ENCODE measurements around the gene ZBTB46.

Gene ZBTB46

DNA sequence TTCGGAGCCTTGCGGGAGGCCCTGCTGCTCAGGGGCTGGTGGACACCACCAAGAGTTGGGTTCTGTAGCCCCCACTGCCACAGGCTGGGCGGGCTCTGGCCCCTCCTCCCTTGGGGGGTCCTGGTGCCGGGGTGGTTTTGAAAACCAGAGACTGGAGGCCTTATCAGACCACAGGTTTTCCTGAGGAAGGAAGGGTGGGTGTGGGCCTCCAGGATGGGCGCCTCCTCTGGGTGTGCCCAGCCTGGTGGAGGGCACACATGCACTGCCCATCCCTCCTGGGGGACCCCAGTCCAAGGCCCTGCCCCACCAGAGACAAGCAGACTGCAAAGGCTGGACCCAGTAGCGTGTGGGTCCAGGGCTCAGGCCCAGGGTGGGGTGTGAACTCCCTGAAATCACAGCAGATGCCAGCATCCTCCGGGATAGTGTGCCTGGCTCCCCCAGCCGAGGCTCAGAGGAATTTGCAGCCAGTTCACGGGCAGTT lies 13.5 kb upstream of the ZBTB46 start:
- H3K4me3 ChIP-seq = no peak overlapping the region
- no peak overlapping the region for H3K27ac ChIP-seq

DNA sequence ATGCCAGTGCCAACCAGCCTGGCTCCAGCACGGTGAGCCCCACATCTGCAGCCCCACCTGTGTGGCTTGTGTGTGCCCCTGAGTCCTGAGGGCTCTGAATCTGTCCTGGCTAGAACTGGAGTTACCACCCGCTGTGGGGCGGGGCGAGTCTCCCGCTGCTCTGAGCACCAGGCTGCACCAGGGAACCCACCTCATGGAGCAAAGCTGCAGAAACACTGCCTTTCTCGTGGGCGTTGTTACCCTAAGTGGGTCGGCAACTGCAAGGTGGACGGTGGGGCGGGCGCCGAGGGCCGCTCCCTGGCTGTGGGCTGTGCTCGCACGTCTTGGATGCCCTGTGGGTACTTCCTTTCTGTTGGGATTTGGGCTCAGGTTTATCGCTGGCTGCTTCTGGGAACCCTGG lies 12.7 kb upstream of the ZBTB46 start:
- no peak overlapping the region for H3K27ac ChIP-seq
- no peak overlapping the region for H3K4me3 ChIP-seq

DNA sequence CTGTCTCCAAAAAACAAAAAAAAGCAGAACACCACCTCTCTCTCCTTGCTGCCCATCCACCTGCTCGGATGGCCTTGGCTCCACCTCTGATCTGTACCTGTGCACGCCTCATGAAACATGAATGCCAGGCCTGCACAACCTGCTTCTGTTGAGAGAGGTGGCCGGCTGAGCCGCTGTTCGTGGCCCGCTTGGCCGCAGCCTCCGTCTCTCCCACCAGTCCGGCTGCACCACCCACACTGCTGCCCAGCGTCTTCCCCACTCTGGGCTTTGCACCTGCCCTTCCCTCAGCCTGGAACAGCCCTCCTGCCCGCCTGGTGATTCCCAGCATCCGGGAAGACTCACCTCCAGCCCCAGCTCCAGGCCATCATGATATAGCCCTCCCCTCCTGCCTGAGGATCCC lies 12.2 kb upstream of the ZBTB46 start:
- H3K27ac ChIP-seq = no peak overlapping the region
- H3K4me3 ChIP-seq = no peak overlapping the region

DNA sequence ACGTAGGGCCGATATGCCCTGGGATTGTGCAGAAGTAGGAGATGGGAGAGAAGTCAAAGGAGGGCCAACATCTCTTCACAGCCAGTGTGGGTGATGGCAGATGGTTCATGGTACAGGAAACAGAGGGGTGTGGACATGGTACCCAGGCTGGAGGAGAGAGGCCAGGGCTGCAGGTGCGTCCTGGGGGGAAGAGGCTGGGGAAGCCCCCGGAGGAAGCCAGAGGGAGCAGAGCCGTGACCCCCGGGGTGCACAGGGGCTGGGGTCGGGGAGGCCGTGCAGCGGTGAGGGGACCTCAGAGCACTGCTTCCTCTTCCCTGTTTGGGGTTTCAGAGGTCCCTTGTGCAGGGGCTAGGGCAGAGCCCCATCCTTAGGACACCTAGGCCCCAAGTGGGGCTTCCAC lies 11.2 kb upstream of the ZBTB46 start:
- H3K4me3 ChIP-seq = no peak overlapping the region
- no peak overlapping the region for H3K27ac ChIP-seq

GRCh38 chr20:63840405-63840828 lies 9.4 kb upstream of the ZBTB46 start:
- Histone ChIP-seq H3K4me3 (no peak overlapping the region), H3K27ac (no peak overlapping the region)

DNA sequence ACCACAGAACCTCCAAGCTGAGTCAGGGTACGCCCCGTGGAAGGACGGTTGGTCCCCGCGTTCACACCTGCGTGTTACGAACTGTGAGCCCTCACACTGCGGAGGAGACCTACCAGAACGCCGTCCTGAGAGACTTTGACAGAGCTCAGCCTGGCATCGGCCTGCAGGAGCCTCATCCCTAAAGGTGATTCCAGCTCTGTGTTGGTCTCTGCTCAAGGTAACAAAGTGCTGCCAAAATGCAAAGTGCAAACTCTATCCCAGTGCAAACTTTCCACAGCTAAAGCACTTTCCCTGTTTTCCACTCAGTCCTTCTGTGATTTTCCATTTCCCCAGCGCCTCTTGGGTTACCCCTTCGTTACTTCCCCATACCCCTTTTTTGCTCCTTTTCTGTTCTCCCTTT lies 8.6 kb upstream of the ZBTB46 start:
- Histone ChIP-seq H3K4me3 (no peak overlapping the region), H3K27ac (no peak overlapping the region)

DNA sequence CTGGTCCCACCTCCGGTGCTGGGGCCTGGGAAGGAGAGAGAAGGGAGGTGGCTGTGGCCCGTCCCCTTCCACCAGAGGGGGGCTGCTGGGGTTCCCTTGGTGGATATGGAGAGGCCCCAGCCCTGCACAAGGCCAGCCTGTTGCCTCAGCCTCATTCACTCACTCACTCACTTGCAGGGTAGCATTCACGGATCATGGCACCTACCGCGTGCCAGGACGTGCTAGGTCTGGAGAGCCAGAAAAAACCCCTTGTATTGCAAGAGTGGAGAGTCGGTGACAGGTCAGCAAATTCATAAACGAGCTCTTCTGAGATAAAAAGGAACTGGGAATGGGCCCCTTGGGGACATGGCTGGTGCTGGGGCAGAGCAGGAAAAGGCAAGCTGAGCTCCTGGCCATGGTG lies 6.4 kb upstream of the ZBTB46 start:
- Histone ChIP-seq H3K4me3 (no peak overlapping the region), H3K27ac (no peak overlapping the region)

DNA sequence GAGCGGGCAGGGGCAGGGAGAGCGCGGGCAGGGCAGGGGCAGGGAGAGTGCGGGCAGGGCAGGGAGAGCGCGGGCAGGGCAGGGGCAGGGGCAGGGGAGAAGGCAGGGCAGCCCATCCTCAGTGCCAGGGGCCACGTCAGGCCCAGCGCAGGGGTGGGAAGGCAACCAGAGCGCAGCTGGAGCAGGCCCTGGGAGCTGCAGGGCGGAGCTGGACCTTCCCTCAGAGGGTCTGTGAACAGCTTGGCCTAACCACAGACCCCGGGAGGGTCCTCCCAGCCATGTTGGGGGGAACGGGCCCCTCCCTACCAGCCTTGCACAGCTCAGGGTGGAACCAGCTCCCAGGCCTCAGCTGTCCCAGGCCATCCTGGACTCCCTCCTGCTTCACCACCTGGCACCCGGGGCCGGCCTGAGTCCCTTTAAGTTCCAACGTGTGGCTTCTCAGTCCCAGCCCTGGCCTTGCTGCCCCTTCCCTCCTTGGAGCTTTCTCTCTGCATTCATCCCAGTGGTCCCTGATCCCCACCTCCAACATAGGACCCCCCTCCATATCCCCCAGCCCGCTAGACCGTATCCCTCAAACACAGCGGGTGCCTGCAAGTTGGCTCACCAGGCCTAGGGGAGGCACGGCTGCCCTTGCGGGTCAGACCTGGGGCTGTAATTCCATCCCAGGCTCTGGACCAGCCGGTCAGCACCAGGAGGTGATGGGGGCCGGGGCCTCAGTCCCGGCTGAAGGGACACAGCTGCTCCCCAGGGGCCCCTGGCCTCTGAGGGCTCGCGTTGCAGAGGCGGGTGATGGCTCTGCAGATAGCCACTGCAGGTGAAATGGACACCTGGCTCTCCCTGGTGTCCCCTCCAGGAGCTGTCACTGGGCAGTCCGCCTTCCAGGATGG lies 5.6 kb upstream of the ZBTB46 start:
- Histone ChIP-seq H3K27ac (no peak overlapping the region), H3K4me3 (no peak overlapping the region)

DNA sequence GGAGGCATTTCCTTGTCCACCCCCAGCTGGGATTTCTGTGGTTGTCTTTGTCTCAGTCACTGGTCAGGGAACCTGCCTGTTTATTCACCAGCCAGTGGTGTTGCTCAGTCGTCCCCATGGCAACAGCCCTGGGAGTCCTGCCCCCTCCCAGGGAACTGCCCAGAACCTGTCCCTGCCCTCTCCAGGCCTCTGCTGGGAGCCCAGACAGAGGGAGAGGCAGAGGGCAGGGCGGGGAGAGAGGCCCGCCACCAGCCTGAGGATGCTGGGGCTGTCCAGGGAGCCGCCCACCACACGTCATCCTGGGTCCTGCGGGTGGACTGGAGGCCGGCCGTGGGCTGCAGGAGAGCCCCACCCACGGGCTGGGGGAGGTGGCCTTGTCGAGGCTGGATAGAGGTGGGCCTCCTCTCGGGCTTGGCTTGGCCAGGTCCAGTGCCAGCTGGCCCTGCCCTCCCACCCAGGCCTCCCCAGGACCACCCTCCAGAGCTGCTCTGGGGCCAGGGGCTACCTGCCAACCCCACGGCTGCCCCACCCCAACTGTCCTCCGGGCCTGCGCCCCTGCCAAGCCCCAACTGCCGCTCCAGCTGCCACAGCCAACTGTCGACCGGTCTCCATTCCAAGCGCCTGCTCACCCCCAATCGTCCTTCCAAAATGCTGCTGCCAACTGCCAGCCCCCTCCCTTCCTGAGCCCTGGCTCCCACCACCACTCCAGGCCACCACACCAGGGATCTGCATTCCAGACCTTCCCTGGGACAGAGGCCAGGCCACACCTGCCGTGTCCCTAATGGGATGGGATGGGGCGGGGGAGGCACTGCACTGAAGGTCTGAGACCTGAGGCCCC lies 4.2 kb upstream of the ZBTB46 start:
- no peak overlapping the region for H3K4me3 ChIP-seq

DNA sequence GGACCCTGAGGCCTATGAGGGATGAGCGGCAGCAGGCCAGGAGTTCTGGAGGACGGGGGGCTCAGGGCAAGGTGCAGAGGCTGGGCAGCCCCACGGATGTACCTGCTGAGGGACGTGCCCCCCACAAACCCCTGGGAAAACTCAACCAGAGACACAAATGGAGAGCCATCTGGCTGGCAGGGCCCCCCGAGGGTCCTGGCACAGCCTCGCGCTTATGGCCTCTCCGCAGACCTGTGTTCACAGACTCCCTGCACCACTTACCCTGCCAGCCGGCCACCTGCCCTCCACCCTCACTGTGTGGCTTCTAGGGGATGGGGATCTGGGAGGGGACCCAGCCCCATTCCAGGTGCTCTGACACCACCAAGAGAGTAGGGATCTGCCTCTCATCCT lies 3.4 kb upstream of the ZBTB46 start:
- Histone ChIP-seq H3K27ac (peak overlapping the region in 2 of 21 experiments; percentile 24 to 51), H3K4me3 (no peak overlapping the region)

More for the DNA sequence above, 4.2 kb upstream of the ZBTB46 start:
- peak overlapping the region in 5 of 21 experiments; percentile 28 to 69 (median 49) for H3K27ac ChIP-seq

DNA sequence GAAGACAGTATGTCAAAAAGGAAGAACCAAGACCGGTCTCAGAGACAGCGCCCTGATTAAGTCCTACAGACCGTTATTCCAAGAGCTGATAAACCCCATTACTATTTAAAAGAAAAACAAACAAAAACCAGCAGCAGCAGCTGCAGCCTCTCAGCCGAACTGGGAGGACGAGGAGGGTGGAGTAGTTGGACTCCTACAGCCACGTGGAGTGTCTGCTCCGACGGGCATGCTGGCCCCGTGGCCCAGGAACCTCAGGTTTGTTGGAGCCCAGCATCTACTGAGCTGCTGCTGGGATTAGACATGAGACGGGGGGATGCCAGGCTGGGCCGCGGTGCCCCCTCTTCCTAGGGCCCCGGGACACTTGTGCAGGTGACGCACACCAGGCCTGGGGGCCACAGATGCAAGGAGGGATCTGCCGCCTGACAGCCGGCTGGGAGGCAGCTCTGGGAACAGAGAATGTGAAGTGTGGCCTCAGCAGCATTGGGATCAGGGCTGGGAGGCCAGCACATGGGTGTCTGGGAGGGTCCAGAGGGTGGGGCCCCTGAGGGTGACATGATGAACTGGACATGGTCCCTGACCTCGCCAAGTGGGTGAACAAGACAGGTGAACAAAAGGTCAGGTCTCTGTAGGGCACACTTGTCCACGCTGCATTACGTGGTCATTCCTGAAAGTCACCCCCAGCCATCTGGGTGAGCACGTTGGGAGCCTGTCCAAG lies 2.9 kb upstream of the ZBTB46 start:
- H3K27ac ChIP-seq = peak overlapping the region in 2 of 21 experiments; percentile 24 to 51
- no peak overlapping the region for H3K4me3 ChIP-seq

DNA sequence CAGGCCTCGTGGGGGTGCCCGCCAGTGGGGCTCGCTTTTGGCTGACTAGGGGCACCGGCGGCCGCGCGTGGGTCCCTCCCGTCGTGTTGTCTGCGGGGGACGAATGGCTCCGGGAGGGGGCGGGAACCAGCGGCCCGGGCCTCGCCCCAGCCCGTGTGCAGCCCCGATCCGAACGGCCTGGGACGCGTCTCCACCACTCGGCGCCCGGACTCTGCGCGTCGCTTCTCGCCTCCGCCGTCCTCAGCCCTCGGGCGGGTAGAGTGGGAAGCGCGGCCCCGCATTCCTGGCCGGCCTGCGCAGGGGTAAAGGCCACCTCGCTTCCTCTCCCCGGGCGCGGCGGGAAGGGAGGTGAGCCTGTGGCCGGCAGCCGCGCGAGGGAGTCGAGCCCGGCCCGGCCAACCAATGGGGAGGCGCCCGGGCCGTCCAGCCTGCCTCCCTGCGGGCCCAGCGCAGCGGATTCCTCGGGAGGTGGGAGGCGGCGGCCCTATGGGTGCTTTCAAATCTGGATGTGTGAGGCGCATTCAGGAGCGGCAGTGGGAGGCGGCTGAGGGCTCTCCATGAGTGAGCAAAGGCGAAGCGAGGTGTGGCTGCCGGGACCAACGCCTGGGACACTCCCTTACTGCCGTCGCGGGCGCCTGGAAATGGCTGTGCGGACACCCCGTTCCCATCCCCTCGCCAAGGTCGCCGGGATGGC lies 1.1 kb upstream of the ZBTB46 start:
- Histone ChIP-seq H3K27ac (peak overlapping the region in 18 of 21 experiments; percentile 14 to 71 (median 52)), H3K4me3 (peak overlapping the region; percentile 35 to 53 (median 48))

DNA sequence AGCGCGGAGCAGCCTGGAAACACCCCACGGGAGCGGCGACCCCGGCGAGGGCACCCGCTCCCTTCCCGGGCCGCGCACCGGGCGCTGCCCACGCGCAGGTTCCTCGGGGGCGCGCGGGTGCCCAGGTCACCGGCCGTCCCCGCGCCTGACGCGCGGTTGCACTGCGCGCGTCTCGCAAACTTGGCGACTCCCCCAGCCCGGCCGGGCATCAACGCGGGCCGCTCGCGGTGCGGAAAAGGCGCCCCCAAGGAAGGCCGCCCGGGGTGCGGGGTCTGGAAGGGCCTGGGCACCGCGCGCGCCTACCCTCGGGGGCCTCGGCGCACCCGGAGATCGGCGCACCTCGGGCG lies 555 bp upstream of the ZBTB46 start:
- Histone ChIP-seq H3K4me3 (peak overlapping the region; percentile 35 to 53 (median 48)), H3K27ac (peak overlapping the region in 18 of 21 experiments; percentile 14 to 71 (median 52))

GRCh38 chr20:63829945-63830835 lies 874 bp downstream of the ZBTB46 start:
- Histone ChIP-seq H3K4me3 (peak overlapping the region; percentile 38 to 70 (median 57)), H3K27ac (peak overlapping the region in 16 of 21 experiments; percentile 13 to 85 (median 70))

DNA sequence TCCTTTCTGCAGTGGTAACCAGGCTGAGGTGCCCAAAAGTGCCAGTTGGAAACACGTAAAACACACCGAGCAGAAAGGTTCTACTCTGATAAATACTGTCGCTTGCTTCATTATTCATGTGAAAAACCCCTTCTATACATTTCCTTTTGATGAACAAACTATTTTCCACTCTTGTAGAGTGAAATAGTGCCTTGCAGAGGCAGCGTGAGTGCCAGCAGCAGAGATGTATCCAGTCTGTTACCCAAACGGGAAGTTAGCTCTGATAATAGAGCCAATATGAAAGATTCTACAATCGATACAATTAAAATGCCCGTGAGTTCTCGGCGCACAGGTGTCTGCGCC lies 1.5 kb downstream of the ZBTB46 start:
- Histone ChIP-seq H3K27ac (peak overlapping the region in 7 of 21 experiments; percentile 13 to 85 (median 80)), H3K4me3 (peak overlapping the region; percentile 38 to 70 (median 57))

- peak overlapping the region in 1 of 21 experiments; percentile 54 for H3K27ac ChIP-seq
- peak overlapping the region in 2 of 7 experiments; percentile 50 to 70 for H3K4me3 ChIP-seq
Measured at GRCh38 chr20:63828951-63829350, 2.1 kb downstream of the ZBTB46 start.

DNA sequence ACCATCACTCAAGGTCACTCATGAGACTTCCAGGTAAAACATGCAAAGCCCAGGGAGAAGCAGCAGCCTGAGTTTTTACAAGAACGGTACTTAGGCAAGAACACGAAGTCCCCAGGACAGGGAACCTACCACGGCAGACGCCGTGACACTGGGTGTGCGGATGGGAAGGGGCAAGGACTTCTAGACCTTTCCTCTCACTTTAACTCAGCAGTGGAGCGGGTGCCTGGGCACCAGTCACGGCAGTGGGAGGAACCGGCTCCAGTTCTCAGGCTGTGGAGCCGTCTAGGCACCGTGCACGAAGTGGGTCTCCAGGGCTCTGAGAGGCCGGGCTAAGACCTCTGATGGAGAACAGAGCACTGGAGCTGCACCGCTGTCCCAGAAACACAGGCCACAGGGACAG lies 2.5 kb downstream of the ZBTB46 start:
- H3K4me3 ChIP-seq = no peak overlapping the region
- no peak overlapping the region for H3K27ac ChIP-seq

DNA sequence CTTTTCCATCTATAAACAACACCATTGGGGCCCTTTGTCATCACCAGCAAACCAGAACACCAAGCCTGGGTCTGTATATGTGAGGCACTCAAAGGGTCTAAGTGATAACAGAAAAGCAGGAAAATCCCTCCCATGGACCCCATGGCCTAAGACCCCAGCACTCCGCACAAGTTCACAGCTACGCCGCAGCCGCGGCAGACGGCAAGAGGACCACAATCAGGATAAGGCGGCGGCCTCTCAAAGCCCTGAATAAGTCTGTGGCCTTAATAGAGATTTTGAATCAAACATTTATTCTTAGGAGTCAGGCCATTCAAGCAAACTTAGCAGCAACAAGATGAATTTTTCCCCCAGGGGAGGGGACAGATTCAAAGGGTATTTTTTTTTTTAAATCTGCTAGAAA lies 2.9 kb downstream of the ZBTB46 start:
- Histone ChIP-seq H3K4me3 (no peak overlapping the region), H3K27ac (no peak overlapping the region)
